ENCODE data around the gene NAALADL2. TPM values are rescaled to one million over a fixed set of nuclear protein-coding genes. Genes with fewer than 3 reads are reported as not detected.

The NAALADL2 gene
- total RNA-seq, 1 experiment from 2014 or later, result 2.7 TPM

- TF ChIP-seq SIN3A (IDR thresholded peaks at IDR 0.05; ENCODE audit: borderline replicate concordance, insufficient read depth, low read depth, low read length) (no peak), TCF7L2 (IDR thresholded peaks at IDR 0.05; ENCODE audit: low read depth, low read length) (no peak), POLR2AphosphoS5 (IDR thresholded peaks at IDR 0.05; ENCODE audit: low read depth, low read length) (no peak)
- TF ChIP-seq, protein P1, sequence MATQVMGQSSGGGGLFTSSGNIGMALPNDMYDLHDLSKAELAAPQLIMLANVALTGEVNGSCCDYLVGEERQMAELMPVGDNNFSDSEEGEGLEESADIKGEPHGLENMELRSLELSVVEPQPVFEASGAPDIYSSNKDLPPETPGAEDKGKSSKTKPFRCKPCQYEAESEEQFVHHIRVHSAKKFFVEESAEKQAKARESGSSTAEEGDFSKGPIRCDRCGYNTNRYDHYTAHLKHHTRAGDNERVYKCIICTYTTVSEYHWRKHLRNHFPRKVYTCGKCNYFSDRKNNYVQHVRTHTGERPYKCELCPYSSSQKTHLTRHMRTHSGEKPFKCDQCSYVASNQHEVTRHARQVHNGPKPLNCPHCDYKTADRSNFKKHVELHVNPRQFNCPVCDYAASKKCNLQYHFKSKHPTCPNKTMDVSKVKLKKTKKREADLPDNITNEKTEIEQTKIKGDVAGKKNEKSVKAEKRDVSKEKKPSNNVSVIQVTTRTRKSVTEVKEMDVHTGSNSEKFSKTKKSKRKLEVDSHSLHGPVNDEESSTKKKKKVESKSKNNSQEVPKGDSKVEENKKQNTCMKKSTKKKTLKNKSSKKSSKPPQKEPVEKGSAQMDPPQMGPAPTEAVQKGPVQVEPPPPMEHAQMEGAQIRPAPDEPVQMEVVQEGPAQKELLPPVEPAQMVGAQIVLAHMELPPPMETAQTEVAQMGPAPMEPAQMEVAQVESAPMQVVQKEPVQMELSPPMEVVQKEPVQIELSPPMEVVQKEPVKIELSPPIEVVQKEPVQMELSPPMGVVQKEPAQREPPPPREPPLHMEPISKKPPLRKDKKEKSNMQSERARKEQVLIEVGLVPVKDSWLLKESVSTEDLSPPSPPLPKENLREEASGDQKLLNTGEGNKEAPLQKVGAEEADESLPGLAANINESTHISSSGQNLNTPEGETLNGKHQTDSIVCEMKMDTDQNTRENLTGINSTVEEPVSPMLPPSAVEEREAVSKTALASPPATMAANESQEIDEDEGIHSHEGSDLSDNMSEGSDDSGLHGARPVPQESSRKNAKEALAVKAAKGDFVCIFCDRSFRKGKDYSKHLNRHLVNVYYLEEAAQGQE (IDR thresholded peaks at IDR 0.05; ENCODE audit: insufficient read depth in 1 of 2, low read depth in 2 of 2, low read length in 1 of 2), result no peak
- TF ChIP-seq, protein P2, sequence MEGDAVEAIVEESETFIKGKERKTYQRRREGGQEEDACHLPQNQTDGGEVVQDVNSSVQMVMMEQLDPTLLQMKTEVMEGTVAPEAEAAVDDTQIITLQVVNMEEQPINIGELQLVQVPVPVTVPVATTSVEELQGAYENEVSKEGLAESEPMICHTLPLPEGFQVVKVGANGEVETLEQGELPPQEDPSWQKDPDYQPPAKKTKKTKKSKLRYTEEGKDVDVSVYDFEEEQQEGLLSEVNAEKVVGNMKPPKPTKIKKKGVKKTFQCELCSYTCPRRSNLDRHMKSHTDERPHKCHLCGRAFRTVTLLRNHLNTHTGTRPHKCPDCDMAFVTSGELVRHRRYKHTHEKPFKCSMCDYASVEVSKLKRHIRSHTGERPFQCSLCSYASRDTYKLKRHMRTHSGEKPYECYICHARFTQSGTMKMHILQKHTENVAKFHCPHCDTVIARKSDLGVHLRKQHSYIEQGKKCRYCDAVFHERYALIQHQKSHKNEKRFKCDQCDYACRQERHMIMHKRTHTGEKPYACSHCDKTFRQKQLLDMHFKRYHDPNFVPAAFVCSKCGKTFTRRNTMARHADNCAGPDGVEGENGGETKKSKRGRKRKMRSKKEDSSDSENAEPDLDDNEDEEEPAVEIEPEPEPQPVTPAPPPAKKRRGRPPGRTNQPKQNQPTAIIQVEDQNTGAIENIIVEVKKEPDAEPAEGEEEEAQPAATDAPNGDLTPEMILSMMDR (IDR thresholded peaks at IDR 0.05), result no peak
- DNase-seq (ENCODE audit: low read depth, low spot score) (no peak), ATAC-seq (no peak)
- H3K9me3 ChIP-seq (ENCODE audit: control insufficient read depth, insufficient read depth, low read depth, low read length), result no peaks in the 10 kb centered on the region
- no peak overlapping the region for H3K27ac ChIP-seq (ENCODE audit: low read length)
- CTCF ChIA-PET, result no interaction called here
- no TSS peak for BruUV-seq (replicated peaks)
- H3K36me3 ChIP-seq (ENCODE audit: control insufficient read depth, insufficient read depth, low read length), result no peaks in the 10 kb centered on the region
- in situ Hi-C loops (cut with HindIII; ENCODE audit: low pct_unique_long_range_greater_than_20kb, low sequenced_read_pairs) (no loop called here), intact Hi-C loops (cut with micrococcal nuclease; ENCODE audit: unreplicated experiment) (no loop called here)
- no peaks in the 10 kb centered on the region for H3K4me1 ChIP-seq (ENCODE audit: control insufficient read depth, insufficient read depth, low read length)
- H3K27me3 ChIP-seq (ENCODE audit: control insufficient read depth, insufficient read depth, low read length), result no peaks in the 10 kb centered on the region
- POLR2A ChIA-PET, result no interaction called here
- H3K4me3 ChIP-seq (ENCODE audit: low read depth in 2 of 2, low read length in 2 of 2), result no peak overlapping the region
Measured at GRCh38 chr3:175199961-175200360, 340.8 kb downstream of the NAALADL2 start.

- Histone ChIP-seq H3K9me3 (ENCODE audit: control insufficient read depth, insufficient read depth, low read depth, low read length) (no peaks in the 10 kb centered on the region), H3K36me3 (ENCODE audit: control insufficient read depth, insufficient read depth, low read length) (no peaks in the 10 kb centered on the region), H3K27me3 (ENCODE audit: control insufficient read depth, insufficient read depth, low read length) (no peaks in the 10 kb centered on the region), H3K27ac (ENCODE audit: low read length) (no peak overlapping the region), H3K4me3 (ENCODE audit: low read depth in 2 of 2, low read length in 2 of 2) (no peak overlapping the region), H3K4me1 (ENCODE audit: control insufficient read depth, insufficient read depth, low read length) (no peaks in the 10 kb centered on the region)
- in situ Hi-C loops (cut with HindIII; ENCODE audit: low pct_unique_long_range_greater_than_20kb, low sequenced_read_pairs), result no loop called here
- POLR2A ChIA-PET, result no interaction called here
- DNase-seq (ENCODE audit: low read depth, low spot score) (no peak), ATAC-seq (no peak)
- no TSS peak for BruUV-seq (replicated peaks)
- intact Hi-C loops (cut with micrococcal nuclease; ENCODE audit: unreplicated experiment), result no loop called here
- TF ChIP-seq, protein P1 (IDR thresholded peaks at IDR 0.05; ENCODE audit: insufficient read depth in 1 of 2, low read depth in 2 of 2, low read length in 1 of 2), result no peak
- no peak for TF ChIP-seq SIN3A (IDR thresholded peaks at IDR 0.05; ENCODE audit: borderline replicate concordance, insufficient read depth, low read depth, low read length)
- TF ChIP-seq POLR2AphosphoS5 (IDR thresholded peaks at IDR 0.05; ENCODE audit: low read depth, low read length), result no peak
- TF ChIP-seq, protein P2 (IDR thresholded peaks at IDR 0.05), result no peak
- CTCF ChIA-PET, result no interaction called here
Measured at GRCh38 chr3:175200391-175201095, 341.4 kb downstream of the NAALADL2 start.
